Measurements from ENCODE around the gene PDGFRA.

DNA sequence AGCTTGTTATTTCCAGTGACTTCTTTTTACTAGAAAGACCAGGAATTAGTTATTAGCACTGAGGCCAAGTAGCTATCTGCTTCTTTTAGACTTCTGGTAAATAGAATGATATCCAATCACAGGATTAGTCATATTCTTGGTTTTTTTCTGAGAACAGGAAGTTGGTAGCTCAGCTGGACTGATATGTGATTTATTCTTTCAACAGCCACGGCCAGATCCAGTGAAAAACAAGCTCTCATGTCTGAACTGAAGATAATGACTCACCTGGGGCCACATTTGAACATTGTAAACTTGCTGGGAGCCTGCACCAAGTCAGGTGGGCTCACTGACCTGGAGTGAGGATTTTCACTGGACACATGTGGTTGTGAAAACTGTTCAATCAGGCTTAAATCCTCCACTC is 48.6 kb downstream of the PDGFRA start:
- TF ChIP-seq, protein P1, sequence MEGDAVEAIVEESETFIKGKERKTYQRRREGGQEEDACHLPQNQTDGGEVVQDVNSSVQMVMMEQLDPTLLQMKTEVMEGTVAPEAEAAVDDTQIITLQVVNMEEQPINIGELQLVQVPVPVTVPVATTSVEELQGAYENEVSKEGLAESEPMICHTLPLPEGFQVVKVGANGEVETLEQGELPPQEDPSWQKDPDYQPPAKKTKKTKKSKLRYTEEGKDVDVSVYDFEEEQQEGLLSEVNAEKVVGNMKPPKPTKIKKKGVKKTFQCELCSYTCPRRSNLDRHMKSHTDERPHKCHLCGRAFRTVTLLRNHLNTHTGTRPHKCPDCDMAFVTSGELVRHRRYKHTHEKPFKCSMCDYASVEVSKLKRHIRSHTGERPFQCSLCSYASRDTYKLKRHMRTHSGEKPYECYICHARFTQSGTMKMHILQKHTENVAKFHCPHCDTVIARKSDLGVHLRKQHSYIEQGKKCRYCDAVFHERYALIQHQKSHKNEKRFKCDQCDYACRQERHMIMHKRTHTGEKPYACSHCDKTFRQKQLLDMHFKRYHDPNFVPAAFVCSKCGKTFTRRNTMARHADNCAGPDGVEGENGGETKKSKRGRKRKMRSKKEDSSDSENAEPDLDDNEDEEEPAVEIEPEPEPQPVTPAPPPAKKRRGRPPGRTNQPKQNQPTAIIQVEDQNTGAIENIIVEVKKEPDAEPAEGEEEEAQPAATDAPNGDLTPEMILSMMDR (IDR thresholded peaks at IDR 0.05), result no peak
- no peak for TF ChIP-seq POLR2A (IDR thresholded peaks at IDR 0.05)
